Measurements from ENCODE around the gene MRPS27. TPM values are rescaled to one million over a fixed set of nuclear protein-coding genes. Genes with fewer than 3 reads are reported as not detected.

The MRPS27 gene
- total and polyA plus RNA-seq, 9 of the 15 experiments (the other 6 are each of a cell fraction or from before 2014, with no cell fraction given), result 73.6 to 144 (median 106) TPM

DNA sequence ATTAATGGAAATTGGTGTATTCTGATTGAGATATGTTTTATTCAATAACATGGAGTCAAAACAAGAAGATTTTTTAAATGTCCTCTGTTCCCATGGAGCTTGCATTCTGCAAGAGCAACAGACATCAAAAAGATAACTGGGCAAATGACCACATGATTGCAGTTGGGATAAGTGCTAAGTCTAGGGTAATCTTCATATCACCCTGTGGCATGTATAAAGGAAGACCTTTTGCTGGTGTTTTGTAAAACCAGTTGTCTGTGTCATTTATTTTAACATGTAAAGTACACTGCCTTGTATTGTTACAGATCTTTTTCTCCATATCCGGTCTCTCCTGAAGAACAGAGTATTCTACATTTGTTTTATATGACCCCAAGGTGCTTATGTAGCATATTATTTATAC is 44.1 kb upstream of the MRPS27 start:
- in situ Hi-C loops (cut with MboI), result no loop called here
- DNase-seq (ENCODE audit: extremely low read depth in 1 of 4, low spot score in 3 of 4), result no peak
- Histone ChIP-seq H2AFZ (ENCODE audit: low read depth, low read length) (no peak overlapping the region), H3K27me3 (ENCODE audit: control insufficient read depth in 2 of 2, insufficient read depth in 2 of 2, low read length in 2 of 2) (no peaks in the 10 kb centered on the region), H4K20me1 (replicated peaks; ENCODE audit: control insufficient read depth, insufficient read depth, low read length) (no peaks in the 10 kb centered on the region), H3K4me3 (no peak overlapping the region), H3K79me2 (ENCODE audit: control insufficient read depth, insufficient read depth, low read length) (no peaks in the 10 kb centered on the region), H3K9ac (ENCODE audit: insufficient read depth in 1 of 2, low read depth in 2 of 2, low read length in 2 of 2) (no peak overlapping the region), H3K36me3 (ENCODE audit: control insufficient read depth, insufficient read depth, low read length) (peaks cover 40% of the 10 kb centered on the region), H3K27ac (ENCODE audit: extremely low read depth, low read depth, low read length) (no peak overlapping the region), H3K9me1 (ENCODE audit: control insufficient read depth, insufficient read depth, low read length) (no peaks in the 10 kb centered on the region), H3K4me2 (ENCODE audit: insufficient read depth, low read length) (no peak overlapping the region), H3K9me3 (replicated peaks; ENCODE audit: control insufficient read depth, insufficient read depth, low read depth, low read length) (no peaks in the 10 kb centered on the region), H3K4me1 (replicated peaks in 1 of 2; ENCODE audit: control insufficient read depth in 2 of 2, insufficient read depth in 2 of 2, low read length in 2 of 2) (no peaks in the 10 kb centered on the region; a peak in 1 of 5 replicates)
- intact Hi-C loops (cut with micrococcal nuclease), result no loop called here
- ChIA-PET POLR2A (interaction anchor here (0.8 kb wide), 1 partner anchor 365 kb away, joined by 4 read pairs; no protein-coding TSS in a partner anchor), CTCF (ENCODE audit: low intra/inter-chr PET ratio) (no interaction called here)
- ATAC-seq, result no peak
- BruUV-seq (replicated peaks), result no TSS peak
- FAIRE-seq, result no peak
- 86% methylated on average over 1 of the region's 1 CpG for WGBS (ENCODE audit: insufficient coverage, low coverage, missing lambda C conversion rate)
- TF ChIP-seq MCM2 (IDR thresholded peaks at IDR 0.05; ENCODE audit: low read depth), result no peak
- no peak for TF ChIP-seq CBFA2T3 (IDR thresholded peaks at IDR 0.05)
- TF ChIP-seq, protein P1, sequence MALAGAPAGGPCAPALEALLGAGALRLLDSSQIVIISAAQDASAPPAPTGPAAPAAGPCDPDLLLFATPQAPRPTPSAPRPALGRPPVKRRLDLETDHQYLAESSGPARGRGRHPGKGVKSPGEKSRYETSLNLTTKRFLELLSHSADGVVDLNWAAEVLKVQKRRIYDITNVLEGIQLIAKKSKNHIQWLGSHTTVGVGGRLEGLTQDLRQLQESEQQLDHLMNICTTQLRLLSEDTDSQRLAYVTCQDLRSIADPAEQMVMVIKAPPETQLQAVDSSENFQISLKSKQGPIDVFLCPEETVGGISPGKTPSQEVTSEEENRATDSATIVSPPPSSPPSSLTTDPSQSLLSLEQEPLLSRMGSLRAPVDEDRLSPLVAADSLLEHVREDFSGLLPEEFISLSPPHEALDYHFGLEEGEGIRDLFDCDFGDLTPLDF (CRISPR knock-in tag; IDR thresholded peaks at IDR 0.05), result no peak
- TF ChIP-seq SMARCA4 (IDR thresholded peaks at IDR 0.05), result no peak
- no peak for TF ChIP-seq HDAC3 (IDR thresholded peaks at IDR 0.05; ENCODE audit: borderline replicate concordance, partially characterized antibody)
- TF ChIP-seq, protein P2, sequence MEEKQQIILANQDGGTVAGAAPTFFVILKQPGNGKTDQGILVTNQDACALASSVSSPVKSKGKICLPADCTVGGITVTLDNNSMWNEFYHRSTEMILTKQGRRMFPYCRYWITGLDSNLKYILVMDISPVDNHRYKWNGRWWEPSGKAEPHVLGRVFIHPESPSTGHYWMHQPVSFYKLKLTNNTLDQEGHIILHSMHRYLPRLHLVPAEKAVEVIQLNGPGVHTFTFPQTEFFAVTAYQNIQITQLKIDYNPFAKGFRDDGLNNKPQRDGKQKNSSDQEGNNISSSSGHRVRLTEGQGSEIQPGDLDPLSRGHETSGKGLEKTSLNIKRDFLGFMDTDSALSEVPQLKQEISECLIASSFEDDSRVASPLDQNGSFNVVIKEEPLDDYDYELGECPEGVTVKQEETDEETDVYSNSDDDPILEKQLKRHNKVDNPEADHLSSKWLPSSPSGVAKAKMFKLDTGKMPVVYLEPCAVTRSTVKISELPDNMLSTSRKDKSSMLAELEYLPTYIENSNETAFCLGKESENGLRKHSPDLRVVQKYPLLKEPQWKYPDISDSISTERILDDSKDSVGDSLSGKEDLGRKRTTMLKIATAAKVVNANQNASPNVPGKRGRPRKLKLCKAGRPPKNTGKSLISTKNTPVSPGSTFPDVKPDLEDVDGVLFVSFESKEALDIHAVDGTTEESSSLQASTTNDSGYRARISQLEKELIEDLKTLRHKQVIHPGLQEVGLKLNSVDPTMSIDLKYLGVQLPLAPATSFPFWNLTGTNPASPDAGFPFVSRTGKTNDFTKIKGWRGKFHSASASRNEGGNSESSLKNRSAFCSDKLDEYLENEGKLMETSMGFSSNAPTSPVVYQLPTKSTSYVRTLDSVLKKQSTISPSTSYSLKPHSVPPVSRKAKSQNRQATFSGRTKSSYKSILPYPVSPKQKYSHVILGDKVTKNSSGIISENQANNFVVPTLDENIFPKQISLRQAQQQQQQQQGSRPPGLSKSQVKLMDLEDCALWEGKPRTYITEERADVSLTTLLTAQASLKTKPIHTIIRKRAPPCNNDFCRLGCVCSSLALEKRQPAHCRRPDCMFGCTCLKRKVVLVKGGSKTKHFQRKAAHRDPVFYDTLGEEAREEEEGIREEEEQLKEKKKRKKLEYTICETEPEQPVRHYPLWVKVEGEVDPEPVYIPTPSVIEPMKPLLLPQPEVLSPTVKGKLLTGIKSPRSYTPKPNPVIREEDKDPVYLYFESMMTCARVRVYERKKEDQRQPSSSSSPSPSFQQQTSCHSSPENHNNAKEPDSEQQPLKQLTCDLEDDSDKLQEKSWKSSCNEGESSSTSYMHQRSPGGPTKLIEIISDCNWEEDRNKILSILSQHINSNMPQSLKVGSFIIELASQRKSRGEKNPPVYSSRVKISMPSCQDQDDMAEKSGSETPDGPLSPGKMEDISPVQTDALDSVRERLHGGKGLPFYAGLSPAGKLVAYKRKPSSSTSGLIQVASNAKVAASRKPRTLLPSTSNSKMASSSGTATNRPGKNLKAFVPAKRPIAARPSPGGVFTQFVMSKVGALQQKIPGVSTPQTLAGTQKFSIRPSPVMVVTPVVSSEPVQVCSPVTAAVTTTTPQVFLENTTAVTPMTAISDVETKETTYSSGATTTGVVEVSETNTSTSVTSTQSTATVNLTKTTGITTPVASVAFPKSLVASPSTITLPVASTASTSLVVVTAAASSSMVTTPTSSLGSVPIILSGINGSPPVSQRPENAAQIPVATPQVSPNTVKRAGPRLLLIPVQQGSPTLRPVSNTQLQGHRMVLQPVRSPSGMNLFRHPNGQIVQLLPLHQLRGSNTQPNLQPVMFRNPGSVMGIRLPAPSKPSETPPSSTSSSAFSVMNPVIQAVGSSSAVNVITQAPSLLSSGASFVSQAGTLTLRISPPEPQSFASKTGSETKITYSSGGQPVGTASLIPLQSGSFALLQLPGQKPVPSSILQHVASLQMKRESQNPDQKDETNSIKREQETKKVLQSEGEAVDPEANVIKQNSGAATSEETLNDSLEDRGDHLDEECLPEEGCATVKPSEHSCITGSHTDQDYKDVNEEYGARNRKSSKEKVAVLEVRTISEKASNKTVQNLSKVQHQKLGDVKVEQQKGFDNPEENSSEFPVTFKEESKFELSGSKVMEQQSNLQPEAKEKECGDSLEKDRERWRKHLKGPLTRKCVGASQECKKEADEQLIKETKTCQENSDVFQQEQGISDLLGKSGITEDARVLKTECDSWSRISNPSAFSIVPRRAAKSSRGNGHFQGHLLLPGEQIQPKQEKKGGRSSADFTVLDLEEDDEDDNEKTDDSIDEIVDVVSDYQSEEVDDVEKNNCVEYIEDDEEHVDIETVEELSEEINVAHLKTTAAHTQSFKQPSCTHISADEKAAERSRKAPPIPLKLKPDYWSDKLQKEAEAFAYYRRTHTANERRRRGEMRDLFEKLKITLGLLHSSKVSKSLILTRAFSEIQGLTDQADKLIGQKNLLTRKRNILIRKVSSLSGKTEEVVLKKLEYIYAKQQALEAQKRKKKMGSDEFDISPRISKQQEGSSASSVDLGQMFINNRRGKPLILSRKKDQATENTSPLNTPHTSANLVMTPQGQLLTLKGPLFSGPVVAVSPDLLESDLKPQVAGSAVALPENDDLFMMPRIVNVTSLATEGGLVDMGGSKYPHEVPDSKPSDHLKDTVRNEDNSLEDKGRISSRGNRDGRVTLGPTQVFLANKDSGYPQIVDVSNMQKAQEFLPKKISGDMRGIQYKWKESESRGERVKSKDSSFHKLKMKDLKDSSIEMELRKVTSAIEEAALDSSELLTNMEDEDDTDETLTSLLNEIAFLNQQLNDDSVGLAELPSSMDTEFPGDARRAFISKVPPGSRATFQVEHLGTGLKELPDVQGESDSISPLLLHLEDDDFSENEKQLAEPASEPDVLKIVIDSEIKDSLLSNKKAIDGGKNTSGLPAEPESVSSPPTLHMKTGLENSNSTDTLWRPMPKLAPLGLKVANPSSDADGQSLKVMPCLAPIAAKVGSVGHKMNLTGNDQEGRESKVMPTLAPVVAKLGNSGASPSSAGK (IDR thresholded peaks at IDR 0.05), result no peak
- no peak for TF ChIP-seq POLR2G (IDR thresholded peaks at IDR 0.05; ENCODE audit: low read depth, low read length)
- TF ChIP-seq, protein P3, sequence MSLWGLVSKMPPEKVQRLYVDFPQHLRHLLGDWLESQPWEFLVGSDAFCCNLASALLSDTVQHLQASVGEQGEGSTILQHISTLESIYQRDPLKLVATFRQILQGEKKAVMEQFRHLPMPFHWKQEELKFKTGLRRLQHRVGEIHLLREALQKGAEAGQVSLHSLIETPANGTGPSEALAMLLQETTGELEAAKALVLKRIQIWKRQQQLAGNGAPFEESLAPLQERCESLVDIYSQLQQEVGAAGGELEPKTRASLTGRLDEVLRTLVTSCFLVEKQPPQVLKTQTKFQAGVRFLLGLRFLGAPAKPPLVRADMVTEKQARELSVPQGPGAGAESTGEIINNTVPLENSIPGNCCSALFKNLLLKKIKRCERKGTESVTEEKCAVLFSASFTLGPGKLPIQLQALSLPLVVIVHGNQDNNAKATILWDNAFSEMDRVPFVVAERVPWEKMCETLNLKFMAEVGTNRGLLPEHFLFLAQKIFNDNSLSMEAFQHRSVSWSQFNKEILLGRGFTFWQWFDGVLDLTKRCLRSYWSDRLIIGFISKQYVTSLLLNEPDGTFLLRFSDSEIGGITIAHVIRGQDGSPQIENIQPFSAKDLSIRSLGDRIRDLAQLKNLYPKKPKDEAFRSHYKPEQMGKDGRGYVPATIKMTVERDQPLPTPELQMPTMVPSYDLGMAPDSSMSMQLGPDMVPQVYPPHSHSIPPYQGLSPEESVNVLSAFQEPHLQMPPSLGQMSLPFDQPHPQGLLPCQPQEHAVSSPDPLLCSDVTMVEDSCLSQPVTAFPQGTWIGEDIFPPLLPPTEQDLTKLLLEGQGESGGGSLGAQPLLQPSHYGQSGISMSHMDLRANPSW (CRISPR knock-in tag; IDR thresholded peaks at IDR 0.05), result no peak
